HepG2 (cell line): ENCODE data around the gene NDRG3. TPM values are rescaled to one million over a fixed set of nuclear protein-coding genes. Genes with fewer than 3 reads are reported as not detected.

ENCODE experiments used
- AKAP8 ChIP-seq: sonication (generic); formaldehyde crosslinking; IDR thresholded peaks from 2 replicates; pipeline ENCODE4 v1.5.1; 2020; ENCODE audit warnings: mild to moderate bottlenecking, missing genetic modification reagents
- ARID2 ChIP-seq: sonication (generic); formaldehyde crosslinking; IDR thresholded peaks from 2 replicates; pipeline ENCODE4 v1.8.1; 2022; ENCODE audit warnings: mild to moderate bottlenecking, missing genetic modification reagents, borderline replicate concordance
- CERS6 ChIP-seq: sonication (generic); formaldehyde crosslinking; IDR thresholded peaks from 2 replicates; pipeline ENCODE4 v1.5.0; 2020; ENCODE audit warnings: missing genetic modification reagents
- DMTF1 ChIP-seq: sonication (generic); formaldehyde crosslinking; IDR thresholded peaks from 2 replicates; pipeline ENCODE4 v1.4.0; 2020; ENCODE audit warnings: mild to moderate bottlenecking, missing genetic modification reagents
- ELF3 ChIP-seq: IDR thresholded peaks from 2 replicates; pipeline ENCODE4 v1.6.1; 2016; ENCODE audit warnings: missing genetic modification reagents, missing compliant biosample characterization
- ETV5 ChIP-seq: IDR thresholded peaks from 2 replicates; pipeline ENCODE4 v1.6.1; 2018; ENCODE audit warnings: missing biosample characterization, missing genetic modification reagents, inconsistent platforms, borderline replicate concordance
- HNRNPK ChIP-seq: fragments of 200-400 bp; formaldehyde crosslinking; IDR thresholded peaks from 2 replicates; pipeline ENCODE4 v1.6.1; 2018; ENCODE audit warnings: low read length, low read depth, moderate library complexity, mild to moderate bottlenecking; ENCODE audit not compliant: poor library complexity, severe bottlenecking
- ISX ChIP-seq: sonication (generic); formaldehyde crosslinking; conservative IDR thresholded peaks from 2 replicates; pipeline ENCODE4 v1.5.0; 2020; ENCODE audit warnings: missing genetic modification reagents
- JUND ChIP-seq: sonication (generic); formaldehyde crosslinking; IDR thresholded peaks from 2 replicates; pipeline ENCODE4 v1.8.0; 2022; ENCODE audit warnings: mild to moderate bottlenecking, missing genetic modification reagents
- LRRFIP1 ChIP-seq: sonication (generic); formaldehyde crosslinking; conservative IDR thresholded peaks from 2 replicates; pipeline ENCODE4 v1.4.0; 2020; ENCODE audit warnings: missing genetic modification reagents
- MEIS2 ChIP-seq: sonication (generic); formaldehyde crosslinking; IDR thresholded peaks from 2 replicates; pipeline ENCODE4 v1.9.0; 2021; ENCODE audit warnings: mild to moderate bottlenecking, missing genetic modification reagents
- RBFOX2 ChIP-seq: fragments of 200-400 bp; formaldehyde crosslinking; IDR thresholded peaks from 2 replicates; pipeline ENCODE4 v1.6.1; 2017; ENCODE audit warnings: low read depth, mild to moderate bottlenecking, low read length
- RBM22 ChIP-seq: fragments of 200-400 bp; formaldehyde crosslinking; optimal IDR thresholded peaks from 2 replicates; pipeline ENCODE3; 2017; ENCODE audit warnings: mild to moderate bottlenecking, low read length, moderate library complexity
- RBM39 ChIP-seq: fragments of 200-400 bp; formaldehyde crosslinking; IDR thresholded peaks from one replicate; pipeline ENCODE4 v1.6.1; 2018; ENCODE audit warnings: antibody characterized with exemption, mild to moderate bottlenecking, low read depth, low read length; ENCODE audit not compliant: poor library complexity, severe bottlenecking
- SNAPC2 ChIP-seq: sonication (generic); formaldehyde crosslinking; IDR thresholded peaks from 2 replicates; pipeline ENCODE4 v1.8.1; 2022; ENCODE audit warnings: mild to moderate bottlenecking, missing genetic modification reagents
- ZFP37 ChIP-seq: sonication (generic); formaldehyde crosslinking; IDR thresholded peaks from 2 replicates; pipeline ENCODE4 v1.4.0; 2020; ENCODE audit warnings: missing genetic modification reagents, borderline replicate concordance
- ZNF230 ChIP-seq: sonication (generic); formaldehyde crosslinking; IDR thresholded peaks from 2 replicates; pipeline ENCODE4 v1.4.0; 2020; ENCODE audit warnings: mild to moderate bottlenecking, missing genetic modification reagents
- ZNF263 ChIP-seq: sonication (generic); formaldehyde crosslinking; IDR thresholded peaks from 2 replicates; pipeline ENCODE4 v1.4.0; 2020; ENCODE audit warnings: missing genetic modification reagents
- ZNF280B ChIP-seq: sonication (generic); formaldehyde crosslinking; IDR thresholded peaks from 2 replicates; pipeline ENCODE4 v1.5.0; 2020; ENCODE audit warnings: missing genetic modification reagents, mild to moderate bottlenecking, borderline replicate concordance
- ZNF317 ChIP-seq: sonication (generic); formaldehyde crosslinking; IDR thresholded peaks from 2 replicates; pipeline ENCODE4 v1.5.0; 2020; ENCODE audit warnings: mild to moderate bottlenecking, missing genetic modification reagents
- ZNF720 ChIP-seq: sonication (generic); formaldehyde crosslinking; IDR thresholded peaks from 2 replicates; pipeline ENCODE4 v1.4.0; 2020; ENCODE audit warnings: missing genetic modification reagents
- ZNF724P ChIP-seq: sonication (generic); formaldehyde crosslinking; IDR thresholded peaks from 2 replicates; pipeline ENCODE4 v1.8.0; 2022; ENCODE audit warnings: missing genetic modification reagents, borderline replicate concordance
- ZNF776 ChIP-seq: sonication (generic); formaldehyde crosslinking; IDR thresholded peaks from 2 replicates; pipeline ENCODE4 v1.4.0; 2020; ENCODE audit warnings: mild to moderate bottlenecking, missing genetic modification reagents
- polyA plus RNA-seq, 8 experiments: library from polyadenylated mRNA; depleted of rRNA in 3 of 8; stranded (reverse) in 7 of 8; unstranded in 1 of 8; fragments of >200 nt; fragmentation: Illumina TruSeq in 4 of 8; extraction: Trizol in 4 of 8; gene quantifications; 2 replicates each; pipeline versions ENCODE4 v1.2.1 to v1.2.3, GENCODE V29; 2011 to 2016; ENCODE audit warnings: low read depth in 4 of 8, missing spikeins in 1 of 8, mixed read lengths in 1 of 8; ENCODE audit not compliant: insufficient read depth in 1 of 8
- total RNA-seq, 5 experiments: library from RNA; depleted of rRNA; stranded (reverse); fragments of >200 nt; fragmentation: Illumina TruSeq; extraction: Trizol; gene quantifications; 2 replicates each; pipeline ENCODE4 v1.2.3, GENCODE V29; 2016; ENCODE audit warnings: low read depth in 1 of 5

Gene NDRG3
- total and polyA plus RNA-seq, 2 of the 13 experiments (the other 11 are each of a cell fraction or from before 2014, with no cell fraction given) = 36.0 to 40.5 TPM

GRCh38 chr20:36793294-36794115 lies 47.6 kb upstream of the NDRG3 start (continued):
- TF ChIP-seq JUND (CRISPR knock-in tag) (no peak), LRRFIP1 (no peak), ZNF230 (CRISPR knock-in tag) (no peak), CERS6 (CRISPR knock-in tag) (no peak), ZNF263 (CRISPR knock-in tag) (peak; percentile 96), DMTF1 (no peak), RBM39 (peak; percentile 24), SNAPC2 (CRISPR knock-in tag) (no peak), ZNF776 (CRISPR knock-in tag) (no peak), ZFP37 (no peak), ARID2 (no peak), HNRNPK (no peak), ISX (CRISPR knock-in tag) (no peak), ZNF317 (no peak), AKAP8 (CRISPR knock-in tag) (no peak), ZNF724P (CRISPR knock-in tag) (no peak), MEIS2 (CRISPR knock-in tag) (no peak), ETV5 (CRISPR knock-in tag) (no peak), ZNF720 (CRISPR knock-in tag) (no peak), ELF3 (CRISPR knock-in tag) (no peak), RBM22 (peak; percentile 30), RBFOX2 (no peak), ZNF280B (CRISPR knock-in tag) (0 out of 2 replicates have a peak, but pooled peaks have one; percentile 19)
